GM23248 (cell line): ENCODE measurements around the gene TMEM60.

Source experiments
- EZH2 ChIP-seq: fragments of 200-600 bp; sonication (generic); IDR thresholded peaks from 2 replicates; pipeline ENCODE4 v1.6.1; 2018; ENCODE audit warnings: antibody characterized with exemption, mild to moderate bottlenecking; ENCODE audit not compliant: insufficient read depth, poor library complexity, severe bottlenecking
- EZH2phosphoT487 ChIP-seq: fragments of 200-600 bp; sonication (generic); IDR thresholded peaks from 2 replicates; pipeline ENCODE4 v1.6.1; 2018; ENCODE audit warnings: antibody characterized with exemption, moderate library complexity, mild to moderate bottlenecking, low read depth; ENCODE audit not compliant: insufficient read depth

- TF ChIP-seq EZH2 (no peak), EZH2phosphoT487 (no peak)
These were observed 14.9 kb upstream of the TMEM60 start for GRCh38 chr7:77813180-77813579.
